Fibroblast of villous mesenchyme (primary cell): ENCODE measurements around the gene RPS6KA2. TPM values are rescaled to one million over a fixed set of nuclear protein-coding genes. Genes with fewer than 3 reads are reported as not detected.
"Not testable (repeated sequence)": the region's sequence is repeated elsewhere in the genome, so short reads cannot be mapped to it uniquely, and the experiment has no call there.

Experiments
- DNase-seq: peaks from one replicate; pipeline ENCODE4 v3.0.0-alpha.2; 2010; ENCODE audit warnings: low read depth
- H3K4me3 ChIP-seq: 2 replicates; pipeline ENCODE4 v1.5.1; 2011; ENCODE audit warnings: low read depth, mild to moderate bottlenecking, low read length
- CTCF ChIP-seq: IDR thresholded peaks from 2 replicates; pipeline ENCODE4 v1.5.1; 2012; ENCODE audit warnings: low read depth, mild to moderate bottlenecking, low read length; ENCODE audit not compliant: insufficient read depth
- total RNA-seq: library from RNA; depleted of rRNA; stranded (reverse); fragments of >200 nt; gene quantifications from 2 replicates; pipeline ENCODE4 v1.2.3, GENCODE V29; 2012

The RPS6KA2 gene
- total RNA-seq, 1 donor: 15.5 TPM

GRCh38 chr6:166389119-166389518, 237.9 kb downstream of the RPS6KA2 start:
- H3K4me3 ChIP-seq: no peak overlapping the region
- TF ChIP-seq CTCF: no peak

GRCh38 chr6:166388290-166389004, 238.6 kb downstream of the RPS6KA2 start:
- TF ChIP-seq CTCF: no peak
- DNase-seq: no peak

More at GRCh38 chr6:166389119-166389518, 237.9 kb downstream of the RPS6KA2 start:
- DNase-seq: no peak

GRCh38 chr6:166387642-166388289, 239.3 kb downstream of the RPS6KA2 start:
- no peak overlapping the region for H3K4me3 ChIP-seq
- TF ChIP-seq CTCF: no peak
- no peak for DNase-seq

More at GRCh38 chr6:166388290-166389004, 238.6 kb downstream of the RPS6KA2 start:
- H3K4me3 ChIP-seq: no peak overlapping the region

GRCh38 chr6:166387098-166387497, 240.0 kb downstream of the RPS6KA2 start:
- H3K4me3 ChIP-seq, DNase-seq: not testable (repeated sequence)

- no peak for DNase-seq
- H3K4me3 ChIP-seq: no peak overlapping the region
- no peak for TF ChIP-seq CTCF
Observed at GRCh38 chr6:166386111-166386510, 240.9 kb downstream of the RPS6KA2 start.

GRCh38 chr6:166383802-166384363, 243.2 kb downstream of the RPS6KA2 start:
- H3K4me3 ChIP-seq: peak overlapping the region; percentile 77
- not testable (repeated sequence) for DNase-seq
- peak; percentile 16 for TF ChIP-seq CTCF
